Motor neuron (in vitro differentiated cells): ENCODE results near the gene RIN2. TPM values are rescaled to one million over a fixed set of nuclear protein-coding genes. Genes with fewer than 3 reads are reported as not detected.

Experiments used
- ATAC-seq, 8 experiments: fragments of 200-7000 bp; cut with Tn5 transposase; replicated peaks in 6 of 8; 2 replicates each; pipeline ENCODE4 v1.8.0; 2021; ENCODE audit warnings: mild to moderate bottlenecking in 8 of 8, moderate library complexity in 8 of 8
- H3K27ac ChIP-seq, 2 donors: fragments of 250-450 bp; sonication (Bioruptor Pico); 2 replicates each; pipeline ENCODE4 v1.9.0; 2021; ENCODE audit warnings: antibody characterized with exemption in 2 of 2, mild to moderate bottlenecking in 2 of 2, moderate library complexity in 1 of 2
- H3K4me1 ChIP-seq, 2 donors: fragments of 250-450 bp; sonication (Bioruptor Pico); replicated peaks in 1 of 2; 2 replicates each; pipeline ENCODE4 v1.6.1; 2021; ENCODE audit warnings: antibody characterized with exemption in 2 of 2, mild to moderate bottlenecking in 2 of 2, moderate library complexity in 1 of 2
- H3K4me3 ChIP-seq, 5 donors: fragments of 250-450 bp; sonication (Bioruptor Pico); 2 replicates each; pipeline ENCODE4 v1.9.0; 2021; ENCODE audit warnings: antibody characterized with exemption in 5 of 5, mild to moderate bottlenecking in 5 of 5, moderate library complexity in 4 of 5
- WGBS, 10 experiments: fragments of 450-650 bp; shearing (Covaris generic); methylation state at CpG; one replicate each; pipeline ENCODE4 v1.0.0; 2022; 5-methylcytosine and 5-hydroxymethylcytosine counted together
- in situ Hi-C, 9 experiments: fragments of 400-800 bp; cut with MboI; loops; one replicate each; pipeline ENCODE4 v1.15.0; 2021; ENCODE audit warnings: low sequenced_read_pairs in 9 of 9, low pct_unique_long_range_greater_than_20kb in 2 of 9; ENCODE audit not compliant: unreplicated experiment in 9 of 9
- total RNA-seq, 8 experiments: library from RNA; unstranded; fragments of 300-600 nt; gene quantifications; 2 replicates each; pipeline versions ENCODE4 v1.2.3 to v1.2.4, GENCODE V29; 2022

RIN2 gene
- total RNA-seq, 8 experiments from 2014 or later: 10.4 to 36.6 (median 21.6) TPM

DNA sequence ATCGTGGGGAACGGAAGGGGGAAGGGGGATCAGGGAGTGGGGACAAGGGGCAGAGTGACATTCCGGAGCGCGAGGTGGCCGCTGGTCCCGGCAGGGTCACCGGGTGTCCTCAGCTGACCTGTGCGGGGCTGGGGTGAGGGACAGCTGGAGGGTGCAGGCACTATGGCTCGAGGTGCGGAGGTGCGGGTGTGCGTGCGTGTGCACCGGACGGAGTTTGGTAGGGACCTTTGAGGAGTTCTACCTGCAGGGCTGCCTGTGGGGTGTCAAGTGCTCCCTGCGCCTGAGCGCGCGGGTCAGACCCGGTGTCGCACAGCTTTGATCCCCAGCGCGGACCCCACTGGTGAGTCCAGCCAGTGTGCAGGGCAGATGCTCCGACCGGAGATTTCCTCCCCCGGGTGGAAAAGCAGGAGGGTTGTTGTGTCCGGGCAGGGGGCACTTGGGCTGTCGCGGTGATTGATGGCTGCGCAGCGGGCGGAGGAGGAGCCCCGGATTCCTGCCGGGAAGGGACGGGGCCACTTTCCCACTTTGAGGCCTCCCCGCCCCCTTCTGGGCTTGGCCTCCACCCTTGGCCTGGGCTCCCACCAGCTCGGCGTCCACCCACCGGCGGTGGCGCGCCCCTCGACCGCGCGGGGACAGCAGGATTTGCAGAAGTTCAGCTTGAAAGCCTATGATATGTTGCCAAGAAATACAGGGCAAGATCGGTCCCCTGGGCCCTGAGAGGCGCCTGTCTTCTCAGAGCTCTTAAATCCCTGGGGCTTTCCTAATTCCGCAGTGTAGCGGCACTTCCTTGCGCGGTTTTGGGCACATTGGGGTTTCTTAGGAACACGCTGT, 658 bp downstream of the RIN2 start:
- in situ Hi-C loops: no loop called here
- peak overlapping the region; percentile 57 to 85 (median 66) for H3K4me3 ChIP-seq
- H3K4me1 ChIP-seq: peaks cover 16 to 18% of the 10 kb centered on the region in 2 donors
- peak; percentile 25 to 65 (median 45) for ATAC-seq
- H3K27ac ChIP-seq: peak overlapping the region; percentile 88 to 91
- 0 to 68% (median 8%) methylated on average over 1 to 17 of the region's 54 CpGs; no CpG with 5 or more reads in 1 of the 10 experiments for WGBS, 10 experiments

DNA sequence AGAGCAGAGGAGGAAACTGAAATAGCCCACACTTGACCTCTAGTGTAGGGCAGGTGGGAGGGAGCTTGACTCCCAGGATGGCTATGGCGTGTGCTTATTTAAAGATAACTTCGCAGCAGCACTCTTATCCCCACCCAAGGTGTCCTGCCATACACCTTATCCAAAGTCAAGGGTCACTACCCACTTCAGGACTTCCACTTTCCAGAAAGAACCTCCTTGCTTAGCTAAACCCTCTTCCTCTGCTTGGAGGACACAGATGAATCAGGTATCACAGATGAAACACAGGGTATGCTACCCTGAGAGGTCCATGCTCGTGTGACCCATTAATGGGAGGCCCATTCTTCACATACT, 2.3 kb downstream of the RIN2 start:
- ATAC-seq: no peak

DNA sequence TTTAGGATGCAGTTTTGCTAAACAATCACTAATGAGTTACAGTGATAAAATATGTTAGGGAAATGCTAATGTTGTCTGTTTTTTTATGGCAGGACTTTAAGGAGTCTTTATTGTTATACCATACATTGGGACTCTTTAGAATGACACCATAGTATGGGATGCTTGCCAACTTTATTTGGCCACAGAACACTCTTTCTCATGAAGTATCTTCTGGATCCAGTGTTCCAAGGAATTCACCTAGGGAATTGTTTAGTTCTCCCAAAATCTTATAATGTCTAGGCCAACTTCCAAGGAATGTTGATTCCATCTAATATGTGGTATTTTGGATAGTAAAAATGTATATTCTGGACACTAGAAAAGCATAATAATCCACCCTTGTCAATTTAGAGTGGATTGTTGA, 3.3 kb downstream of the RIN2 start:
- in situ Hi-C loops: no loop called here
- H3K27ac ChIP-seq: no peak overlapping the region
- ATAC-seq: no peak
- H3K4me3 ChIP-seq: no peak overlapping the region
- peaks cover 16 to 18% of the 10 kb centered on the region in 2 donors for H3K4me1 ChIP-seq

More for the DNA sequence above, 2.3 kb downstream of the RIN2 start:
- Histone ChIP-seq H3K4me3 (no peak overlapping the region), H3K27ac (no peak overlapping the region), H3K4me1 (peaks cover 16 to 18% of the 10 kb centered on the region in 2 donors)
- 20 to 100% (median 84%) methylated on average over 1 to 3 of the region's 3 CpGs; no CpG with 5 or more reads in 5 of the 10 experiments for WGBS, 10 experiments
- in situ Hi-C loops: no loop called here

DNA sequence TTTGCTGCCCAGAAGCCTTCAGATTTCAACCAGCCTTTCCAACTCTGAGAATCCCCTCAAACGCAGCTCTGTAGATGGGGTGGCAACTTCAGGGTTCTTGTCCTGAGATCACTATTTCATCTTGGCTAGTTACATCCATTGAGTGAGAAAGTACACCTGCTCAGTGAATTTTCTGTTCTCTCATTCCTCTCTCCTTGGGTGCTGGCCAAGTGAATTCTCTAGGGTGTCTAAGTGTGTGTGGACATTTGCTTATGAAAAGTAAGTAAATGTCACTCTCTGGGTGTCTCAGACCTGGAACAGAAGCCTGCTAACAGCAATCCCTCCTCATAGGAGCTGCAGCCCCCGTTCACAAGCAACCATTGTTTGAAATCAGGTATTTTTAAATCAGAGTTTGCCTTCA, 3.8 kb downstream of the RIN2 start:
- ATAC-seq: no peak
- 50 to 95% (median 73%) methylated on average over 1 to 2 of the region's 2 CpGs; no CpG with 5 or more reads in 4 of the 10 experiments for WGBS, 10 experiments
- in situ Hi-C loops: no loop called here
- Histone ChIP-seq H3K4me3 (no peak overlapping the region), H3K27ac (no peak overlapping the region), H3K4me1 (peaks cover 13 to 15% of the 10 kb centered on the region in 2 donors)

DNA sequence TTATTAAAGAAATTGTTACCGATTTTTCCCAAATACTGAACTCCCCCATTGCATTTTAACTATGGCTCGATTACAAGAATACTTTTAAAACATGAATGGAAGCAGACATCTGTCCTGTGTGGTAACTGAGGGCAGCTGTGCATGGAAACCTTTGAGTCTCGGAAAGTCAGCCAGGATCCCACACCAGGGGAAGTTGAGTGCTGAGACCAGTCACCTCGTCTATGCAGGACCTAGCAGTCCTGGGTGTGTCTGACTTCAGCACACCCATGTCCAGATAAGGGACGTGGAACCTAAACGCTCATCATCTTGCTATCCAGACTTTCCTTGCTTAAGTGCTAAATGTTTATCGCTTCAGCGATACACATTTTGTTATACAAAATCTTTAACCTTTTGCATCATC, 6.1 kb downstream of the RIN2 start:
- H3K27ac ChIP-seq: no peak overlapping the region
- in situ Hi-C loops: no loop called here
- H3K4me3 ChIP-seq: no peak overlapping the region
- 30 to 100% (median 74%) methylated on average over 1 to 8 of the region's 8 CpGs for WGBS, 10 experiments
- peaks cover 23 to 24% of the 10 kb centered on the region in 2 donors for H3K4me1 ChIP-seq
- no peak for ATAC-seq

DNA sequence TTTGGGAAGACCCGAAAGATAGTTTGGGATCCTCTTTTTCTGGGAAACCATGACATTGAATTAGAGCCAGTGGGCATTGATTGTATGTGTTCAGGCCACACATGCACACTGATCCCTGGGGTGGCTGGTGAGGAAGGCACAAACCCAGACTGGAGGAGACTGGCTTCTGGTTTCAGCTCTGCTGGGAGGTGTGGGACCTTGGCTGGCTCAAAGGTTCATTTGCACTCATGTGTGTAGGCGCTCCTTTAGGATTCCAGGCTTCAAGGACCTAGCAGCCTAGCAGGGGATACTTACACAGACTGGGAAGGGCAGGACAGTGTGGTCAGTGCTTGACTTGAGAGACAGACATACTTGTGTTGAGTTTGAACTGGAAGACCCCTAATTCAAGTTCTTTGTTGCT, 7.2 kb downstream of the RIN2 start:
- no peak overlapping the region for H3K27ac ChIP-seq
- in situ Hi-C loops: no loop called here
- H3K4me1 ChIP-seq: peaks cover 19 to 21% of the 10 kb centered on the region in 2 donors
- ATAC-seq: peak in 1 of 8 experiments; percentile 10
- H3K4me3 ChIP-seq: no peak overlapping the region
- 46 to 100% (median 88%) methylated on average over 1 to 2 of the region's 2 CpGs; no CpG with 5 or more reads in 6 of the 10 experiments for WGBS, 10 experiments

DNA sequence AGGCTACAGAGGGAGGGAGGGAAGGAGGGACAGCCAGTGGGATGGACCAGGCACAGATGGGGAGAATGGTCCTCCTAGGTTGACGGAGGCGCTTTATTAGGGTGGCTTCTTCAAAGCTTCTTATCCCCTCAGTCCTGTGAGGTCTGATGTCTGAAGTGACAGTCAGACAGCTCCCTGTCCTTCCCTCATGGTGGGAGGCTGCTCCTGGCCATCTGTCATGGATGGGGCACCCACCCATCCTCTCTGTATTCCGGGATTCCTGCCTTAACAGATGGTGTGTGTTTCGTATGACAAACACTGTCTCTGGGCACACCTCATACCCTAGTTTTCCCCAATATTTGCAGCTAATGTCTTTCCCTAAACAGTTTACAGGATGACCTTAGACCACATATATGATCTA, 7.9 kb downstream of the RIN2 start:
- WGBS, 10 experiments: 20 to 83% methylated on average over 1 to 2 of the region's 4 CpGs; no CpG with 5 or more reads in 8 of the 10 experiments
- peak in 1 of 8 experiments; percentile 52 for ATAC-seq
- Histone ChIP-seq H3K27ac (no peak overlapping the region), H3K4me1 (peaks cover 22 to 26% of the 10 kb centered on the region in 2 donors), H3K4me3 (no peak overlapping the region)
- in situ Hi-C loops: no loop called here

DNA sequence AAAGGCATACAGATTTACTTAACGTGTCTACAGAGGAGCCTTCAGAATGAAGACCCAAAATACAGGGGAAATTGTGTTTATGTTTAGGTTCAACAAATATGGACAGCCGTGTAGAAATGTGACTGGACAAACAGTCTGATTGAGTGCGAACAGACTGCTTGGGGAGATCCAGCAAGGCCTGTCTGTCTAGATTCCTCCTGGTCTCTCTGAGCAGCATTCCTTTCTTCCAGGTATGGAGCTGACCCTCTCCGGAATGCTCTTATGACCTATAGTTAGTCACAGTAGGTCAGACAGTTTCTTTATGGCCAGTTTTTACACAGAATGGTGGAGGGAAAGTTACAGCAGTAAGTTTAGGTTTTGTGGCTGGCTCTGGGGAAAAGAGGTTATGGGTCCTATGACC, 9.0 kb downstream of the RIN2 start:
- WGBS, 10 experiments: 56 to 92% (median 85%) methylated on average over 1 to 3 of the region's 4 CpGs
- peaks cover 32 to 36% of the 10 kb centered on the region in 2 donors for H3K4me1 ChIP-seq
- H3K27ac ChIP-seq: no peak overlapping the region
- in situ Hi-C loops: no loop called here
- ATAC-seq: no peak
- no peak overlapping the region for H3K4me3 ChIP-seq

DNA sequence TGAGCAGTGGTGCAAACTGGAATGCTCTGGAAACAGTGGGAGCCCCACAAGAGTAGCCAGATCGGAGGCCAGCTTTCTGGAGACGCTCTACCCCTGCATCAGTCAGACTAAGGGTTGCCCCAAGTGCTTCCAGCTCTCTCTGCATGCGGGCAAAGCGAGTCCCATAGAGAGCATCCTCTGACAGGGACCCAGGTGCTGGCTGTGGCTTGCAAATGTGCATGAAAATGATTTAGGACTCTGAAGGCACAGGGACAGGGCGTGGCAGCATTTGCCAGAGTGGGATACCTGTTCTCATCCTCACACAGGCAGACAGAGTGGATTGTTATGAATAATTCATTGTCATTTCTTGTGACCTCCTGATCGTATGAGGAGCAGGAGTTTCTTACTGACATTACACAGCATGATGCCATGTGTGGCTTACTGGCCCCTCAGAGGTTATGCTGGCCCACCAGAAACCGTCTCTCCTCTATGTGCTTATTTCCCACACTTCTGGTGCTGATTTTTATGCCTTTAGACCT, 10.3 kb downstream of the RIN2 start:
- 40 to 100% (median 79%) methylated on average over 1 to 3 of the region's 7 CpGs for WGBS, 10 experiments
- peak in 5 of 8 experiments; percentile 36 to 90 (median 75) for ATAC-seq
- Histone ChIP-seq H3K4me3 (no peak overlapping the region), H3K4me1 (peaks cover 34 to 36% of the 10 kb centered on the region in 2 donors), H3K27ac (peak overlapping the region in 1 of 2 donors; percentile 60)
- in situ Hi-C loops: no loop called here

DNA sequence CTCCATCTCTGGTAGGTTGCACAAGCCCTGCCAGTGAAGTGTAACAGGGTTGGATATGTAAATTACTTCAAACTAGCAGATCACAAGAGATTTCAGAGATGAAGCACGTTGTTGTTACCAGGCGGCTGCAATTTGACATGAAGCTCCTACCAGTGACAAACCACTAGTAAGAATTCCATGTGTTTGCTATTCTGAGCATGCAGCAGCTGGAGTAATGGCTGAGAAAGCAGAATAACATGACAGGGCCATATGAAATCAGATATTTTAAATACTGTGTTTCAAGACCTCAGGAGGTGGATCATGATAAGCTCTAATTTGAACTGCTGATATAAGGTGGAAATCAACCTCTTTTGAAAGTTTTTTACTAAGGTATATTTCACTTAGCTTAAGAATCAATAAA, 11.4 kb downstream of the RIN2 start:
- Histone ChIP-seq H3K4me3 (no peak overlapping the region), H3K27ac (no peak overlapping the region), H3K4me1 (peaks cover 43 to 44% of the 10 kb centered on the region in 2 donors)
- WGBS, 10 experiments: 40 to 100% (median 96%) methylated on average over 1 to 2 of the region's 2 CpGs; no CpG with 5 or more reads in 4 of the 10 experiments
- in situ Hi-C loops: no loop called here
- peak in 3 of 8 experiments; percentile 18 to 62 (median 35) for ATAC-seq

DNA sequence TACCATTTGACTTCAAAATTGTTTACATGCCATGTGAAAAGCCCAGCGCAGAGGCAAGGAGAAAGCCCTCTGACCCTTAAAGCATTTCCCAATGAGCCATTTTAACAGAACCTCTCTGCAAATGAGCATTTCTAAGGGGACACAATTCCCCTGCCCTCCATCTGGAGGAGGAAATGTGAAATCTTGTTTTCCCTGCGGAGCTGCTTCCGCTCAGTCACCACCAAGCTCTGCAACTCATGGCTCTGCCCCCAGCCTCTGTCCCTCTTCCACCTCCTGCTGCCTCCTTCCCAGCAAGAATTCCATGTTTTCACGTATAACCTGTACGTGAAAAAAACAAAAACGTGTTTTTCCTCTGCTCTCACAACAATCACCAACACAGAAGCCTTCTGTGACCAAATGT, 12.3 kb downstream of the RIN2 start:
- H3K4me3 ChIP-seq: no peak overlapping the region
- H3K27ac ChIP-seq: no peak overlapping the region
- H3K4me1 ChIP-seq: peaks cover 50 to 52% of the 10 kb centered on the region in 2 donors
- WGBS, 10 experiments: 33 to 79% (median 61%) methylated on average over 2 to 6 of the region's 6 CpGs; no CpG with 5 or more reads in 3 of the 10 experiments
- in situ Hi-C loops: no loop called here
- ATAC-seq: no peak

DNA sequence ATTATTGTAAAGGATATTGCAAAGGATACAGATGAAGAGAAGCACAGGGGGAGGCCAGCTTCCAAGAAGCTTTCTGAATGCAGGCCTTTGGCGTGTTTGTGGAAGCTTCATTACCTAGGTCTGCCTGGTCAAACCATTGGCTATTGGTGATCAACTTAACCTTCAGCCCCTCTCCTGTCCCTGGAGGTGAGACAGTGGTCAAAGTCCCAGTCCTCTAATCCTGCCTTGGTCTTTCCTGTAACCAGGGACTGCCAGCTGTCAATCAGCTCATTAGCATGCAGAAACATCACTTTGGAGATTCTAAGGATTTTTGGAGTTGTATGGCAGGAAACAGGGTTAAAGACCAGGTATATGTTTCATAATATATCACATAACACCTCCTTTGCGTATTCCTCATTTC, 13.0 kb downstream of the RIN2 start:
- H3K27ac ChIP-seq: no peak overlapping the region
- WGBS, 10 experiments: 80 to 100% (median 91%) methylated on average over 1 to 2 of the region's 2 CpGs; no CpG with 5 or more reads in 6 of the 10 experiments
- in situ Hi-C loops: no loop called here

DNA sequence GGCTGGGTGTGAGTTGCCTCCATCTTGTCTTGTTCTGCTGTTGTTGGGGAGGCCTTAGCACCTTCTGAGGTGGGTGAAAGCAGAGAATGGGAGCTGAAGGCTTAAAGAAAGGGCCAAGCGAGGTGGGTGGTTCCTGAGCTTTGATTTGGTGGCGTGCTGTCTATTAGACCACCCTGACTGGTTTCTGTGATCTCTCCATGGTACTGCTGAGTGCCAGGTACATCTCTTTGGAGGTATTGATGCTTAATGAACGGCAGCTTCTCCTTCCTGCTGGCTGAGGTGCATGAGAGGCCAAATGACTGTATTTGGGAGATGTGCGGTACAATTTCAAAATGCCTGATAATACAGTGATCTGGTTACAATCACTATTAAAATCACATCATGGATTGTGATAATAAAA, 15.4 kb downstream of the RIN2 start:
- Histone ChIP-seq H3K4me1 (peaks cover 58 to 62% of the 10 kb centered on the region in 2 donors), H3K27ac (no peak overlapping the region), H3K4me3 (no peak overlapping the region)
- ATAC-seq: no peak
- WGBS, 10 experiments: 80 to 100% (median 100%) methylated on average over 1 to 4 of the region's 4 CpGs; no CpG with 5 or more reads in 4 of the 10 experiments
- in situ Hi-C loops: no loop called here

More for the DNA sequence above, 13.0 kb downstream of the RIN2 start:
- Histone ChIP-seq H3K4me3 (no peak overlapping the region), H3K4me1 (peaks cover 51 to 55% of the 10 kb centered on the region in 2 donors)
- no peak for ATAC-seq
